H7 (cell line): Measurements from ENCODE around the gene ZNF83. TPM values are rescaled to one million over a fixed set of nuclear protein-coding genes. Genes with fewer than 3 reads are reported as not detected.
A peak's percentile ranks its signal among the peaks of the same experiment; 100 is the strongest.
"Not testable (repeated sequence)": the region's sequence is repeated elsewhere in the genome, so short reads cannot be mapped to it uniquely, and the experiment has no call there.

Experiments
- DNase-seq: peaks from one replicate; pipeline ENCODE4 v3.0.0; 2012
- H3K27me3 ChIP-seq: 2 replicates; pipeline ENCODE4 v1.6.0; 2011; ENCODE audit warnings: mild to moderate bottlenecking, low read length; ENCODE audit not compliant: control insufficient read depth, insufficient read depth
- H3K36me3 ChIP-seq: replicated peaks from 2 replicates; pipeline ENCODE4 v1.5.1; 2011; ENCODE audit warnings: low read length; ENCODE audit not compliant: control insufficient read depth, insufficient read depth
- H3K4me3 ChIP-seq: 2 replicates; pipeline ENCODE4 v1.5.1; 2011; ENCODE audit warnings: low read depth, mild to moderate bottlenecking, control low read depth, low read length, moderate library complexity; ENCODE audit not compliant: insufficient read depth
- total RNA-seq: library from RNA; depleted of rRNA; stranded (reverse); fragments of >200 nt; shearing (Covaris generic); gene quantifications from 2 replicates; pipeline ENCODE4 v1.2.3, GENCODE V29; 2014

Gene ZNF83
- total RNA-seq, 1 experiment from 2014 or later = 16.5 TPM

DNA sequence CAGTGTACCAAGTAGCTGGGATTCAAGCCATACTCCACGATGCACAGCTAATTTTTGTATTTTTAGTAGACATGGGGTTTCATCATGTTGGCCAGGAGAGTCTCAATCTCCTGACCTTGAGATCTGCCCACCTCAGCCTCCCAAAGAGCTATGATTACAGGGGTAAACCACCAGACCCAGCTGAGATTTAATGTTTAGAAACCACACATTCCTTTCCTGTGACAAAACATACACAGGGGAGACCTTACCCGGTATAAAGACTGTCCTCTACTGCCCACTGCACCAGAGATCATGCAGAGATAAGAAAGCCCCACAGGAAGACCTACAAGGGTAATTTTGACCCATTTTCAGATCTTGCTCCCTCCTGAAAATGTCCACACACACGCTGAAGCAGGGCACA, 22.8 kb upstream of the ZNF83 start:
- no peaks in the 10 kb centered on the region for H3K27me3 ChIP-seq
- DNase-seq = no peak
- H3K36me3 ChIP-seq = no peaks in the 10 kb centered on the region
- H3K4me3 ChIP-seq = no peak overlapping the region

DNA sequence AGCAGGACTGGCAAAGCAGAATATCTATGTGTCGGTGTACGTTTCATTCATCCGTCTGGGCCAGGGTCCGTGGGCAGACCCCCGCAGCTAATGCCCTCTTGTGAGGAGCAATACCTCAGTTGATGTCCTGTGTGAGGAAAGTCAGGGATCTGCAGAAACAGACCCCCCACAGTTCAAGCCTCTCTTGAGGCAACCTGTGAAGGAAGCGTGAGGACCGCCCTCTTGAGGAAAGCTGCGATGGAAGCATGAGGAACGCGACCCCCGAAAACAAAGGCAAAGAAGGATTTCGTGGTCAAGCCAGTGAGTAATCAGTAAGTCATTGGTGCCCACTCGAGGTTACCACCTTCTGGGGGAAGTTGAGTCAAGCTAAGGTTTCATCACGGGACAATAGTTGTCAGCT, 20.9 kb upstream of the ZNF83 start:
- Histone ChIP-seq H3K36me3 (no peaks in the 10 kb centered on the region; the same call in 1 of the 2 replicates), H3K4me3 (no peak overlapping the region), H3K27me3 (no peaks in the 10 kb centered on the region)
- peak; percentile 17 for DNase-seq

DNA sequence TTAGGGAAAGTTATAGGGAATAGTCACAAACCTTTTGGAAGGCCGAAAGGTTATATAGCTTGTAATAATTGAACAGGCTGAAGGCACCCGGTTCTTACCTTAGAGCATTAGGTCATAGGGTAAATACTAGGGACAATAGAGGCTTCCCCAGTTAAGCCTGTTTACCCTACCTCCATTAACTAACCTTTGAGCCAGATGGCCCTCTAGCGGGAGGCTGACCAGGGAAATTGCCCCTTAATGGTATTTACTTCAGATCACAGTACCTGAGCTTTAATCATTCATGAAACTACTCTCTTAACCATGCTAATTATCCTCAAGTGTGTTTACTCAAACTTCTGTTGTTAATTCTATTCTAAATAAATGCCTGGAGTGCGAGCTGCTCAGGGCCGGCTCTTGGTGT, 20.4 kb upstream of the ZNF83 start:
- no peaks in the 10 kb centered on the region; the same call in 1 of the 2 replicates for H3K36me3 ChIP-seq
- DNase-seq = no peak
- no peak overlapping the region for H3K4me3 ChIP-seq
- no peaks in the 10 kb centered on the region for H3K27me3 ChIP-seq

DNA sequence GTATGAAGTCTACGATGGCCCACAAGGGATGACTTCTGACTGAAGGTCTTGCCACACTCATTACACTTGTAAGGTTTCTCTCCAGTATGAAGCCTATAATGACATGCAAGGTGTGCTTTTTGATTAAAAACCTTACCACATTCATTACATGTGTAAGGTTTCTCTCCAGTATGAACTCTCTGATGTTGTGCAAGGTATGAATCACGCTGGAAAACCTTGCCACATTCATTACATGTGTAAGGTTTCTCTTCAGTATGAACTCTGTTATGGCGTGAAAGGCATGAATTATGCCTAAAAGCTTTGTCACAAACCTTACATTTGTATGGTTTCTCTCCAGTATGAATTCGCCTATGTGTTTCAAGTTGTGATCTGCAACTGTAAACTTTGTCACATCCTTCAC, 15.0 kb upstream of the ZNF83 start:
- DNase-seq = no peak
- no peaks in the 10 kb centered on the region; the same call in none of the 2 replicates for H3K36me3 ChIP-seq
- no peak overlapping the region for H3K4me3 ChIP-seq
- no peaks in the 10 kb centered on the region for H3K27me3 ChIP-seq

DNA sequence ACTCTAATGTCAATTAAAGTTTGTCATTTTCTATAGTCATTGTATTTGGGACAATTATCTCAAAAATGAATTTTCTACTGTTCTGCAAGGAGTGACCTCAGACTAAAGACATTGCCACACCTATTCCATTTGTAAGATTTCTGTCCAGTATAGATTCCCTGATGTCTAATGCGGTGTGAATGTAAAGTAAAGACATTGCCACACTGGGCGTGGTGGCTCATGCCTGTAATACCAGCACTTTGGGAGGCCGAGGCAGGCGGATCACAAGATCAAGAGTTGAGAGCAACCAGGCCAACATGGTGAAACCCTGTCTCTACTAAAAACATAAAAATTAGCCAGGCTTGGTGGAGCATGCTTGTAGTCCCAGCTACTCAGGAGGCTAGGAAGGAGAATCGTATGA, 13.8 kb upstream of the ZNF83 start:
- Histone ChIP-seq H3K4me3 (no peak overlapping the region), H3K36me3 (no peaks in the 10 kb centered on the region; the same call in none of the 2 replicates), H3K27me3 (no peaks in the 10 kb centered on the region)
- no peak for DNase-seq

DNA sequence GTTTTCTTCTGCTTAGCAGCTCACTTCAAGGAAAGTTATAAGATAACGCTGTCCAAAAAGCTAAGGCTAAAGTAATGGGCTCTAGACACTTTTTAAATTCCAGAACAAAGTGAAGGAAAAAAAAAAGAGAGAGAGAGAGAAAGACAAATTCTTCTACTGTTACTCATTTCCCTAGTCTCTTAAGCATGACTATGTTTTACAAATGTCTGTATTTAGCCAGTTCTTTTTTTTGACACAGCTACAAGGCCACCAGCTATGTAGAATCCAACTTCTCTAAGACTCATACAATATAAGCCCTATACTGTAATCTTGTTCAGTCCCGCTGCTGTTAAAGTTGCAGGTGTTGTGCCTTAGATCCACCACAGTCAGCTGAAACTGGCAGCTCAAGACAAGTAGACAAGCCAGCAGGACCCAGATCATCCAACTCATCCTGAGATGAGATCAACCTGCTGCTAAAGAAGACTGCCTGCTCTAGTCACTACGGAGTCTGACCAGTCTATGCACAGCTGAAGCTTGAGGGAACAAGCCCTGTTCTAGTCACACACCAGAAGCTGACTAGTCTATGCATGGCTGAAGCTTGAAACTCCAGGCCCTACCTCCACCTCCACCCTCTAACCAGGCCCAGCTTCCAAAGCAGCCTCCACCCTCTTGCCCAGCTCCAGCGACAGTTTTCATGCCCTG, 10.3 kb upstream of the ZNF83 start:
- Histone ChIP-seq H3K36me3 (no peaks in the 10 kb centered on the region; the same call in 1 of the 2 replicates), H3K4me3 (no peak overlapping the region), H3K27me3 (no peaks in the 10 kb centered on the region)
- no peak for DNase-seq

DNA sequence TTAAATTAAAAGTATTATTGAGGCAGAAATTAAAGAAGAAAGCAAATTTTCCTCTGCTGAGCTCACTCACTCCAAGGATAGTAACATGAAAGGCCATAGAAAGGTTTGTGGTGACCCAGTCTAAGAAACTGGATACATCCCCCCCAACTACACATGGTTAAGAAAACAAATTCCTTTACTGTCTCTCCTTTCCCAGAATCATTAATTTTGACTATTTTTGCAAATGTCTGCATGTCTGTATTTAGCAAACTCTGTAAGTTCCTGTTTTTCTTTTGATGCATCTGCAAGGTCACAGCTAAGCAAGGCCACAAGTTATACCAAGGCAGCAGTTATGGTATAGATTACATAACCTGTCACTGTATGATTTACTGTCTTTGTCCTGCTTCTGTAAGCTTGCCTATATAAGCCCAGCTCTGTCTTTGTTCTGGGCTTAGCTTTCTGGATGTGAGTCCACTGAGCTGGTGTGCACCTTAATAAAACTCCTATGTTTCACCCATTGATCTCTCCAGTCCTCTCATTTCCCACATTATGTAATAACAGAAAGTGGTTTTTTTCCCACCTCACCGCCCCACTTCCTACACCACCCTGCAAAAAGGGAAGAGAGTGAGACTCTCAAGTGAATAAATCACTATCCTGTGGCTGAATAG, 8.5 kb upstream of the ZNF83 start:
- DNase-seq = no peak
- no peaks in the 10 kb centered on the region for H3K36me3 ChIP-seq
- no peaks in the 10 kb centered on the region for H3K27me3 ChIP-seq
- no peak overlapping the region for H3K4me3 ChIP-seq

DNA sequence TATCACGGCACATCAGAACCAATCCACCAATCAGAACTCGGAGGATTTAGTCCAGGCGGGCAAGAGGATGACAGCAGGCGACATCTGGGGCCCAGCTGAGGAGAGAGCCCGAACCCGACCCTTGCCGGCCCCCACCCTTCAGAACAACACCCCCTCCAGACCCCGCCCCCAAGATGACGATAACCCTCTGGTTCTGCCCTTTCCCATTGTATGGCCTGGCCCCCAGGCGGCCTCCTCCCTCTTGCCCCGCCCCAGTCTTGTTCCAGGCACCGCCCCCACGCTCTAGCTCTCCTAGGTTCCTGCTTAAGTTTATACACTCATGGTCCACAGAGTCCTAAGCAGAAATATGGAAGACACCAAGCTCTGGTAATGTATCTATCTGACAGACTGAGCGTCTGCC, 2.8 kb upstream of the ZNF83 start:
- no peak overlapping the region for H3K4me3 ChIP-seq
- peak; percentile 88 for DNase-seq
- no peaks in the 10 kb centered on the region for H3K36me3 ChIP-seq
- no peaks in the 10 kb centered on the region for H3K27me3 ChIP-seq

DNA sequence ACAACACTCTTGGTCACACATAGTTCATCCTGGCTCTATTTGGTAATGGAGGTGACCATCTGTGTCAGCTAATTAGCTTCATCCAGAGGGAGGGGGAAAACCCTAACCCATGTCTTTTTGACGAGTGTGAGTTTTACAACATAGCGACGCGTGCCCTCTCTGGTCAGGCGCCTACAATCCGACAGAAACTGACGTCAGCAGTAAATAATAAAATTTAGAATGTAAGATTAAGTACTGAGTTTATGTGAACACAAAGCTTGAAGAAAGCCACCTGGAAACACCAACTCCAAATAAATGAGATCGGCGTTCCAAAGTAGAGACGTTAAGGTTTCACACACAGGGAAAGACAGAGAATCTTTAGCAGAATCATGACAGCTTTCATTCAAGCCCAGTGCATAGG, 1.8 kb upstream of the ZNF83 start:
- Histone ChIP-seq H3K36me3 (no peaks in the 10 kb centered on the region), H3K27me3 (no peaks in the 10 kb centered on the region), H3K4me3 (no peak overlapping the region)
- no peak for DNase-seq

DNA sequence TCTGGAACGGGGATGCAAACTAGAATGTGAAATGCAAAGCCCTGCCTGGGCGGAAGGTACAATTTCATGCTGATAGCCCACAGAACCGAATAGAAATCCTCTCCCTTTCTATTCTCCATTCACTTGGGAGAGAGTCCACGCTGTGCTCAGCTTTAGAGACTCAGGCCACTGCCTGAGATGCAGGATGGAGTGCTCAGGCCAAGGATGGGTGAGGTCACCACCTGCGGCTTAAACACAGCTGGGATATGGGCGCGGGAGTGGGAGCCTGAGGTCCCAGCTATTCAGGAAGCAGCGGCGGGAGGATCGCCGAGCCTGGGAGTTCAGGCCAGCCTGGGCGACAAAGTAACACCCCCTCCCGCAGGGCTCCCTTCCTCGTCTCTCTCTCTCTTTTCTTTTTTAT, 446 bp upstream of the ZNF83 start:
- Histone ChIP-seq H3K36me3 (no peaks in the 10 kb centered on the region), H3K27me3 (no peaks in the 10 kb centered on the region), H3K4me3 (peak overlapping the region; percentile 20)
- peak; percentile 60 for DNase-seq

DNA sequence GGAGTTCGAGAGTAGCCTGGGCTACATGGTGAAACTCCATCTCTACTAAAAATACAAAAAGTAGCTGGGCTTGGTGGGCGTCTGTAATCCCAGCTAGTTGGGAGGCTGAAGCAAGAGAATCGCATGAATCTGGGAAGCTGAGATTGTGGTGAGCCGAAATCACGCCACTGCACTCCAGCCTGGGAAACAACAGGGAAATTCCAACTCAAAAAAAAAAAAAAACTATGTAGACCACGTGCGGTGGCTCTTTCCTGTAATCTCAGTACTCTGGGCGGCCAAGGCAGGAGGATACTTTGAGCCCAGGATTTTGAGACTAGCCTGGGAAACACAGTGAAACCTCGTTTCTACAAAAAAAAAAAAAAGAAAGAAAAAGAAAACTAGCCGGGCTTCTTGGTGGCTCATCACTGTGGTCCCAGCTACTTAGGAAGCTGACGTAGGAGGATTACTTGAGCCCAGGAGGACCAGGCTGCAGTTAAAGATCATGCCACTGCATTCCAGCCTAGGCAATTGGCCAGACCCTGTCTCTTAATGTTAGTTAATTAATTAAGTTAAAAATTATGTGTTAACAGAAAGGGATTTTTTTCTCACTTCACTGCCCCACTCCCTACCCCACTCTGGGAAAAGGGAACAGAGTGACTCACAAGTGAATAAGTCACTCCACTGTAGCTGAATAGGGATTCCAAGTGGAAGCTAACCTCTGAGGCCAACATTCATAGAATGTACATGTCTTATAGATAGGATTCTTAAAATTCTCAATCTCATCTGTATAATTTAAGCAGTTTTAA, 2.2 kb downstream of the ZNF83 start:
- DNase-seq = no peak
- Histone ChIP-seq H3K27me3 (no peaks in the 10 kb centered on the region), H3K4me3 (no peak overlapping the region), H3K36me3 (no peaks in the 10 kb centered on the region)

DNA sequence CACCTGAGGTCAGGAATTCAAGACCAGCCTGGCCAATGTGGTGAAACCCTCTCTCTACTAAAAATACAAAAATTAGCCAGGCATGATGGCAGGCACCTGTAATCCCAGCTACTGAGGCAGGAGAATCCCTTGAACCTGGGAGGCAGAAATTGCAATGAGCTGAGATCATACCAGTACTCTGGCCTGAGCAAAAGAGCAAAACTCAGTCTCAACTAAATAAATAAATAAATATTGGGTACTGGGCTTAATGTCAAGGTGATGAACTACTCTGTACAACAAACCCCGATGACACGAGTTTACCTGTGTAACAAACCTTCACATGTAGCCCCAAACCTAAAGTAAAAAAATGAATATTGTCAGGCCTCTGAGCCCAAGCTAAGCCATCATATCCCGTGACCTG, 10.7 kb downstream of the ZNF83 start:
- not testable (repeated sequence) for H3K4me3 ChIP-seq, H3K27me3 ChIP-seq, DNase-seq, H3K36me3 ChIP-seq

DNA sequence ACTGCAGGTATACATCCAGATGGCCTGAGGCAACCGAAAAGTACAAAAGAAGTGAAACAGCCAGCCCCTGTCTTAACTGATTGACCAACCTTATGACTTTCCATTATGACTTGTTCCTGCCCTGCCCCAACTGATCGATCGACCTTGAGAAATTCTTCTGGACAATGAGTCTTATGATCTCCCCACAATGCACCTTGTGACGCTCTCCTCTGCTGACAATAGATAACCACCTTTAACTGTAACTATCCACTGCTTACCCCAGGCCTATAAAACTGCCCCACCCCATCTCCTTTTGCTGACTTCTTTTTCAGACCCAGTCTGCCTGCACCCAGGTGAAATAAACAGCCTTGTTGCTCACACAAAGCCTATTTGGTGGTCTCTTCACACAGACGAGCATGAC, 11.2 kb downstream of the ZNF83 start:
- no peaks in the 10 kb centered on the region for H3K27me3 ChIP-seq
- H3K4me3 ChIP-seq = no peak overlapping the region
- no peaks in the 10 kb centered on the region; the same call in 1 of the 2 replicates for H3K36me3 ChIP-seq
- no peak for DNase-seq

DNA sequence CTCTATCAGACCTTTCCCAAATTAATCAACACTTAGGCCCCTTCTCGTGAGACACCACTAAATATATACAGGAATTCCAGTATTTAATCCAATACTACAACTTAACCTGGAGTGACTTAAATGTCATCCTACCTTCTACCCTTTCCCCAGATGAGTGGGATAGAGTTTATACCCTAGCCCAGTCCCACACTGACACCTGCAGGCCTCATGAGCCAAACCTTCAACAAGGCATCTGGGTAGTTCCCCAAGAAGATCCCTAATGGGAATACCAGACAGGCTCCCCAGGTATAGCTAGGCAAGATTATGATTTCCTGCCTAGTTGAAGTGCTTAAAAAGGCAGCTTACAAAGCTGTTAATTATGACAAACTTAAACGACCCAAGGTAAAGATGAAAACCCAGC, 15.9 kb downstream of the ZNF83 start:
- Histone ChIP-seq H3K36me3 (peaks cover 1% of the 10 kb centered on the region), H3K4me3 (no peak overlapping the region), H3K27me3 (no peaks in the 10 kb centered on the region)
- DNase-seq = peak; percentile 26

DNA sequence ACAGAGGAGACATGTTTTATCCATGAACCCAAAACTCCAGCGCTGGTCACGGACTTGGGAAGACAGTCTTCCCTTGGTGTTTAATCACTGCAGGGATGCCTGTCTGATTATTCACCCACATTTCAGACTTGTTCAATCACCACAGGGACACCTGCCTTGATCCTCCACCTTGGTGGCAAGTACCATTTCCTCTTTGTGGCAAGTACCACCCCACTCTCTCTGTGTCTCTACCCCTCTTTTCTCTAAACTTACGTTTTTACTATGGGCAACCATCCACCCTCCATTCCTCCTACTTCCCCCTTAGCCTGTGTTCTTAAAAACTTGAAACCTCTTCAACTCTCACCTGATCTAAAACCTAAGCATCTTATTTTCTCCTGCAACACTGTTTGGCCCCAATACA, 16.8 kb downstream of the ZNF83 start:
- peaks cover 1% of the 10 kb centered on the region; the same call in 1 of the 2 replicates for H3K36me3 ChIP-seq
- no peak overlapping the region for H3K4me3 ChIP-seq
- DNase-seq = no peak

More for the DNA sequence above, 16.8 kb downstream of the ZNF83 start:
- H3K27me3 ChIP-seq = no peaks in the 10 kb centered on the region
